HS-27A (cell line): Measurements from ENCODE around the gene TOP1.
A peak's percentile ranks its signal among the peaks of the same experiment; 100 is the strongest.
"Not testable (repeated sequence)": the region's sequence is repeated elsewhere in the genome, so short reads cannot be mapped to it uniquely, and the experiment has no call there.

Source experiments
- DNase-seq: peaks from one replicate; pipeline ENCODE4 v3.0.0-alpha.2; 2012; ENCODE audit warnings: low read depth, missing footprints

Gene TOP1

GRCh38 chr20:41028359-41029149 lies at the start of gene TOP1:
TOP1 (plus strand) TSS chr20:41028822; CDS start chr20:41029068, 246 bp downstream.
- peak; percentile 99 for DNase-seq

DNA sequence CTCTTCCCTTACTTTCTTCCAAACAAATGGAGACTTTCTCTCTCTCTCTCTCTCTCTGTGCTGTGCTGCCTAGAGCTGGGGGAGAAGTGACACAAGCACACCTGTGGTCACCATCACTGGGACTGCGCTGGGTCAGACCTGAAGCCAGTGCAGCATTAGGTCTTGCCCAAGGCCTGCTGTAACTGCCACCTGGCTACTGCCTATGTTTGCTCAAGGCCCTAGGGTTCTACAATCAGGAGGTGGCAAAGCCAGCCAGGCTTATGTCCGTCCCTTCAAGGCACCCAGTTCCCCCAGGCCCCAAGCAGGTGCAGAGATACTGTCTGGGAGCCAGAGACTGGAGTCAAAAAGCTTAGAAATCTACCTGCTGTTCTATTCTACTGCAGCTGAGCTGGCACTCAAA lies 49.4 kb upstream of the TOP1 start:
- DNase-seq, result no peak

DNA sequence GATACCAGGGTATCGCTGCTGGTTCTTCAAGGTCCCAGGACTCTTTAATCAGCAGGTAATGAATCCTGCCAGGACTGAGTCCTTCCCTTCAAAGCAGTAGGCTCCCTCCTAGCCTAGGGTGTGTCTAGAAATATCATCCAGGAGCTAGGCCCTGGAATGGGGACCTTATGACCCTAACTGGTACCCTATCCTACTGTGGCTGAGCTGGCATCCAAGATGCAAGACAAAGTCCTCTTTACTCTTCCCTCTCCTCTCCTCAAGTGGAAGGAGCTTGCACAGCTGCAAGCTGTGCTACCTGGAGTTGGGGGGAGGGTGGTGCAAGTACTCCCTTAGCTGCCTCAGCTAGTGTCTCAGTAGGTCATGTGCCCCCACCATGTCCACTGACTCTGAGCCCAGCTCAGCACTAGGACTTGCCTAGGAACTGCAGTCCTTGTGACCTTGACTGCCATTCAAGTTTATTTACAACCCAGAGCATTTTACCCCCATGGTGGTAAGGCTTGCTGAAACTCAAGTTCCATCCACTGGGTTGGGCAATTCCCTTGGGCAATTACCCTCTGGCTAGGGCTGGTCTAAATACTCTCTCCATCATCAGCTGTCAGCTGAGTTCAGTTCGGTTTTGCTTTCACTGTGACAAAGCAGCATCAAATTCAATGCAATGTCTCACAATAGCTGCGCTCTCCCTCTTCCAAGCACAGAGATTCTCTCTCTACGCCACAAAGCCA lies 48.4 kb upstream of the TOP1 start:
- no peak for DNase-seq

GRCh38 chr20:40980828-40981310 lies 47.8 kb upstream of the TOP1 start:
- no peak for DNase-seq

DNA sequence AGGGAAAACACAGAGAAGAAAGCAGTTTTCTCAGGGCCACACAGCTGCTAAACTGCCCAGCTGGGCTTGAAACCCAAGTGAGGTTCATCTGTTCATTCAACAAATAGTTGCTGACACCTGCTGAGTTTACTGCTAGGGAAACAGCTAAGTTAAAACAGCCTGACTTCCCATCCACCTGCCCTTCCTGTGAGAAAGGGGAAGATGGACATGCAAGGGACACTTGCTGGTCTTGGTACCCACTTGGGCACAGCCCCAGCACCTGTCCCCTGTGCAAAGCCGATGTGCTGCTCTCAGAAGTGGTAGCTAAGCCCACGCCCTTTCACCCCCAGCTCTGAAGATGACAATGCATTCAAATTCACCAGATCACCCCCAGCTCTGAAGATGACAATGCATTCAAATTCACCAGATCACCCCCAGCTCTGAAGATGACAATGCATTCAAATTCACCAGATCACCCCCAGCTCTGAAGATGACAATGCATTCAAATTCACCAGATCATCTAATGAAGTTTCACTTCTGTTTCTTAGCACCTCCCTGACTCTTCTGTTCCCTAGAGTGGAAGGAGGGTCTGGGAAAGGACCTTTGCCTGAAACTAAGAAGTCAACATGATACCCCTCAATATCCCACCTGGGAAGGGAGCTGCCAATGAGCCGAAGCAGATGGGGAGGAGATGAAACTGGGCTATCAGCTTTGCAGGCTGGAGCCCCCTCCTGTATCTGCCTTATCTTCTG lies 46.0 kb upstream of the TOP1 start:
- no peak for DNase-seq

DNA sequence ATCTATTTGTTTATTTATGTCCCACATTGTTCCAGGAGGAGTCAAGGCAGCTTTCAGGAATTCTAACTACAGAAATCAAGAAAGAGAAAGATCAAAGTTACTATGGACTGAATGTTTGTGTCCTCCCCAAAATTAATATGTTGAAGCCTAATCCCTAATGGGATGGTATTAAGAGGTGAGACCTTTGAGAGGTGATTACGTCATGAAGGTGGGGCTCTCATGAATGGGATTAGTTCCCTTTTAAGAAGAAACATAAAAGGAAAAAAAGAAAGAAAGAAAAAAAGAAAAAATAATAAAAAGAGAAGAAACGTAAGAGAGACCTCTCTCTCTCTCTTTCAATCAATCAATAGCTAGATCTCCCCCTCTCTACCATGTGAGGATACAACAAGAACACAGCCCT lies 44.7 kb upstream of the TOP1 start:
- DNase-seq, result no peak

DNA sequence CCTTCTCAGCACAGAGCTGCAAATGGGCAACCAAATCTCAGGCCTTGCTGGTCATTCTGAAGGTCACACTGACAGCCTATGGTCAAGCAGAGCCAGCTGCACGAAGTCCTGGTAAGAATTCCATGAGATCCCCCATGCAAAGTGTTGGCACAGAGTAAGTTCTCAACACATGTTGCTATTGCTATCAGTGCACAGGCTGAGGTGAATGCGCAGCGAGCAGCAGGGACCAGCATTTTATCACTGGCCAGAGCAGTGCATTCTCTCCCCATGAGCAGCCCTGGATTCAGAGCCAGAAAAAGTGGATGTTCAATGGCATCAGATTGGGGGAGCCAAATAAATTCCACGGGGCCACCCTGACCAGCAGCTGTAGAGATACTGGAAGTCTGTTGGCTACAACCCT lies 44.1 kb upstream of the TOP1 start:
- no peak for DNase-seq

DNA sequence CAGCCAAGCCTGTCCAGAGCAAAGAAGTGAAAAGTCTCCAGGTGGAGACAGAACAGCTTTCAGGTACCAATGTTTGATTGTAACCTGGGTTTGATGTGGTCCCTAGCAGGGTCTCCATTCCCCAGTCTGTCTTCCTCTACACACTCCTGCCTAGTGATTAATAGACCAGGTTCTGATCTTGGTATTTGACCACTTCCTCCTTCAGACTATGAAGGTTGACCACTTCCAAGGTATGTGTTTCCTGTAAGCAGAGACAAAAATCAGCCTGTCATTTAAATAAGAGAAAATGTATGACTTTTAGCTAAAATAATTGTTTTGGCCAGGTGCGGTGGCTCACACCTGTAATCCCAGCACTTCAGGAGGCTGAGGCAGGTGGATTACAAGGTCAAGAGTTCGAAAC lies 41.8 kb upstream of the TOP1 start:
- no peak for DNase-seq

DNA sequence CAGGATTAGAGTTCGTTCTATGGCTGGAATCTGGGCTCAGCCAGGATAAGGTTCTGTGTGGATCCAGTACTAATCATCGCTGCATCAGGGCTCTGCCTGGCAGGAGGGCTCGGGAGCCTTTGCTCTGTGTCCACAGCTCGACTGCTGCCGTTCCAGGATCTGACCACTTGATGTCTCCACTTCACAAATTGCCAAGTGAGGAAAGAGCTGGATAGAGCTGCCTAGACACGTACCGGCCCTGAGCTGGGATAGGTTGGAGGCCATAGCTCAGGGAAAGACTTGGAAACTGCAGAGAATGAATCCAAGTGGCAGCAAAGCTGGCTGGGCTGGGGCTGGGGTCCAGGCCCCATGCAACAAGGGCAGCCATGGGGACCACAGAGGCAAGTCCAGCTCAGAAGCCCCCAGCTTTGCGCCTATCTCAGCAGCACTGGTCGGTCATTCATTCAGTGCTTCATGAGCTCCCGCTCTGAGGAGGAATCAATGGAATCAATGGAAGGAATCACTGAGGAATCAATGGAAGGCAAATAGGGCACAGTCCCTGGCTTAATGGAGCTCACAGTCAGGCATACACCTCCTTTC lies 38.0 kb upstream of the TOP1 start:
- DNase-seq, result no peak

DNA sequence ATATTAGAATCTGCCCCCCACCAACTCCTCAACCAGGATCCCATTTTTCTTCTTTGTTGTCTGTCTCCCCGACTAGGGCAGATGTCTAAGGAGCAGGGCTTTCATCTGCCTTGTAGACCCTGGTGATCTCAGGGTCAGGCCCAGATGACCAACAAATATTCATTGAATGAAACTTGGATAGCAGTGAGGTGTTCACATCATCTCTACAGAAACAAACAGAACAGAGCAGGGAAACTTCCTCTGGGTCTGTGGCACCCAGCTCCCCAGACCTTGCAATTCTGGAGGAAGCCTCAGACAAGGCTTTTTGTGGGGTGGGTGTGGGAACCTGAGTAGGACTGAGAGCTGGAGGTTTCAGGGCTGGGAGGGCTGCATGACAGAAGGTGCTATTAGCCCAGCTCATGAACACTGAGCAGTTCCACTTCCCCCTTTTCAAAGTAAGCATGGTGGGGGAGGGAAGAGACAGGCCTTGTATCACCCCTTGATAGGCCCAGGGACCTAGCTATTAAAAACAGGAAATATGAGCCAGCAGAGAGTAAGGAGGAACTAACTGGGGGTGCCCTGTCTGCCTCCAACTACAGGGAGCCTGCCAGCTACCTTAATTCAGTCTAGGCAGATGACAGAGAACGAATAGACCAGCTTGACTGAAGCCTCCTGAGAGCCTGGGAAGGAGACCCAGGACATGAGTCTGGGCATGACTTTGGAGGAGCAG lies 37.3 kb upstream of the TOP1 start:
- DNase-seq, result no peak

DNA sequence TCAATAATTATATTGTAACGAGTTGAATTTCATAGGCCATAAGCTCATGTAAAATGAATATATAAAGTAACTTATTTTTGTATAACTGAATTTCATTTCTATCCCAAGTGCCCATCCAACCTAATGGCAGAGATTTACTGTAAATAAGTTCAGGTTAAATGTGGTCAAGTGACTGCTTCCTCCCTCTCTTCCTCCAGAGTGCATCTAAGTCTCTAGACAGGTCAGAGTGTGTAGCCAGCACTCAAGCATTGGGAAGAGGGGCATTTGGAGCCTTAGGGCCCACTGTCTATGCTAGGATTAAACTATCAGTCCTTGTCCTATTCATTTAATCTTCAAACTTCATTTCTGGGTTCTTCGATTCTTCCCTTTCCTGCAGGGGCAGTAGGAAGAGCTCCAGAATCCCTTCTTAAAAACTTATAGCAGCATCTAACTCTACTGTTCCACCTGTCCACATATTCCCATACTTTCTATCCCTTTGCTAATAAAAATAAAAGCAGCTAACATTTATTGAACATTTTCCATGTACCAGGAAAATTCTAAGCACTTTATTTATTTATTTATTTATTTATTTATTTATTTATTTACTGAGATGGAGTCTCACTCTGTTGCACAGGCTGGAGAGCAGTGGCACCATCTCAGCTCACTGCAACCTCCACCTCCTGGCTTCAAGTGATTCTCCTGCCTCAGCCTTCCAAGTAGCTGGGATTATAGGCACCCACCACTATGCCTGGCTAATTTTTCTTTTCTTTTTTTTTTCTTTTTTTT lies 36.1 kb upstream of the TOP1 start:
- DNase-seq, result no peak

DNA sequence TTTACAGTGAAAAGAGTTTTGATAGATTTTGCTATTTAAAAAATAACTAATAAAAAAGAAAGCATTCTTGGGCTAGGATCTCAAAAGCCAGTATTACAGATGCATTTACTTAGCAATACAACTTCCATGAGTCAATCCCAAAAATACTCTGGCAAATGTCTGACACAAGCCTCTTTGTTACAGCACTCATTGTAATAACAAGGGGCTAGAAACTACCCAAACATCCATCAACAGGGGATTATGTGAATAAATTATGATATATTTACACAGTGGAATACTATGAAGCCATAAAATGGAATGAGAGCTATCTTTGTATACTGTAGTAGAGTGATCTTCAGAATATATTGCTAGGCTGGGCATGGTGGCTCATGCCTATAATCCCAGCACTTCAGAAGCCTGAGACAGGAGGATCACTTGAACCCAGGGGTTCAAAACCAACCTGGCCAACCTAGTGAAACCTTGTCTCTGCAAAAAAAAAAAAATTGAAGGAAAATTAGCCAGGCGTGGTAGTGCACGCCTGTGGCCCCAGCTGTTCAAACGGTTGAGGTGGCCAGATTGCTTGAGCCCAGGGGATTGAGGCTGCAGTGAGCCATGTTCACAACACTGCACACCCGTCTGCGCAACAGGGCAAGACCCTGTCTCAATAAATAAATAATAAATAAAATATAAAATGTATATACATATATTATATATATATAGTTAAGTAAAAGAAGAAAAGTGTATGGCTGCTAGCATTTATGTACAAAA lies 34.7 kb upstream of the TOP1 start:
- DNase-seq, result no peak

DNA sequence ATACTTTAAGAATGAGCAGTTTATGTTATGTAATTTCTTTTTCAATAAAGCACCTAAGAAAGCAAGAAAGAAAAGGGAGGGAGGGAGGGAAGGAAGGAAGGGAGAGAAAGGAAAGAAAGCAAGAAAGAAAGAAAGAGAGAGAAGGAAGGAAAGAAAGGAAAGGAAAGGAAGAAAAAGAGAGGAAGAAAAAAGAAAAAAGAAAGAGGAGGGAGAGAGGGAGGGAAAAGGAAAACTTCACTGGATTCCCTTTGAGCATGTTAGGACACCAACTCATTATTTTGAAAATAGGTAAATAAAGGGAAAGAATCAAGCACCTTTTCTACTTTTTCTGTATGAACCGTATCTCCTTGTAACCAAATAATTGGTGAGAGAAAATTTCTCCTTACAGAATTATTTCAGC lies 32.3 kb upstream of the TOP1 start:
- DNase-seq, result no peak

DNA sequence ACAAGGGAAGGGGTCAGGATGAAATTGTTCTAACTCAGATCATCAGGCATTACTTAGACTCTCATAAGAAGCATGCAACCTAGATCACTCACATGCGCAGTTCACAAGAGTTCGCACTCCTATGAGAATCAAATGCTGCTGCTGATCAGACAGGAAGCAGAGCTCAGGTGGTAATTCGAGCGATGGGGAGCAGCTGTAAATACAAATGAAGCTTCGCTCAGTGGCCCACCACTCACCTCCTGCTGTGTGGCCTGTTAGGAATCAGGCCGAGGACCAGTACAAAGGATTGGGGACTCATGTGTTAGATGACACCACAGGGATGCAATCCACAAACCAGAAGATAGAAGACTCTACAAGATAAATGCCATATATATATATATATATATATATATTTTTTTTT lies 31.5 kb upstream of the TOP1 start:
- no peak for DNase-seq

- DNase-seq, result no peak
These were observed 28.8 kb upstream of the TOP1 start for GRCh38 chr20:40999841-41000240.

DNA sequence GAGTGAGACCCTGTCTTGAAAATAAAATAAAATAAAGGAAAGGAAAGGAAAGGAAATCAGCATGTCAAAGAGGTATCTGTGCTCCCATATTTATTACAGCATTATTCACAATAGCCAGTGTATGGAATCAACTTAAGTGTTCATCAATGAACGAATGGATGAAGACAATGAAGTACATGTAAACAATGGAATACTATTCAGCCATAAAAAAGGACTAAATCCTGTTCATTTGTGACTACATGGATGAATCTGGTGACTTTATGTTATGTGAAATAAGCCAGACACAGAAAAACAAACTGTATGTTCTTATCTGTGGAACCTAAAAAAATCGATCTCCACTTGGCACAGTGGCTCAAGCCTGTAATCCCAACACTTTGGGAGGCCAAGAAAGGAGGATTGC lies 28.0 kb upstream of the TOP1 start:
- DNase-seq, result no peak

DNA sequence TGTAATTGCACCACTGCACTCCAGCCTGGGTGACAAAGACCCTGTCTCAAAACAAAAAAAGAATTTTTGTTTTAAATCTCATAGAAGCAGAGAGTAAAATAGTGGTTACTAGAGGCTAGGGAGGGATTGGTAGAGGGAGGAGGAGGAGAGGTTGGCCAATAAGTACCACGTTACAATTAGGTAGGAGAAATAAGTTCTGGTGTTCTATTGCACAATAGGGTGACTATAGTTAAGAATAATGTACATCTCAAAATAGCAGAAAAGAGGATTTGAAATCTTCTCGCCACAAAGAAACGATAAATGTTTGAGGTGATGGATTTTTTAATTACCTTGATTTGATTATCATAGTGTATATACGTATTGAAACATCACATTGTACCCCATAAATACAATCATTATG lies 27.1 kb upstream of the TOP1 start:
- DNase-seq, result no peak

DNA sequence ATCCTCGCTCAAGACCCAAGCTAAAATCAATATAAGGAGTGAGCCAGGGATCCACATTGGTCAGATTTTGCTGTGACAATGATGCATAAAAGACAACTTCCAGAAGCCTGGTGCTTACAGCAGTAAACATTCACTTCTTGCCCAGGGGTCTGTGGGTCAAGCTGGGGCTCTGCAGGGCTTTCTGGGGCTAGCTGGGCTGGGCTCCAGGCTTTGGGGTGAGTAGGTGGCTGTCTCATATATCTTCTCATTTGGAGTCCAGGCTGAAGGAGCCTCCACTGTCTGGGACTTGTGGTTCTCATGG lies 25.8 kb upstream of the TOP1 start:
- no peak for DNase-seq

GRCh38 chr20:41003143-41003935 lies 25.3 kb upstream of the TOP1 start:
- DNase-seq, result peak; percentile 99

DNA sequence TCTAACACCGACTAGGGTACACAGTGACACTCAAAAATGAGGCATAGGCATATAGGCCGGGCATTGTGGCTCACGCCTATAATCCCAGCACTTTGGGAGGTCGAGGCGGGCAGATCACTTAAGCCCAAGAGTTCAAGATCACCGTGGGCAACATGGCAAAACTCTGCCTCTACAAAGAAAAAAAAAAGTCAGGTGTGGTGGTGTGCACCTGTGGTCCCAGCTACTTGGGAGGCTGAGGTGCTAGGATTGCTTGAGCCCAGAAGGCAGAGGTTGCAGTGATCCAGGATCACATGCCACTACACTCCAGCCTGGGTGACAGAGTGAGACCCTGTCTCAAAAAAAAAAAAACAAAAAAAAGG lies 24.7 kb upstream of the TOP1 start:
- not testable (repeated sequence) for DNase-seq
